AG04450 (cell line): ENCODE results near the gene IRF2BP2. TPM values are rescaled to one million over a fixed set of nuclear protein-coding genes. Genes with fewer than 3 reads are reported as not detected.

Experiments used
- CTCF ChIA-PET: fragments of 300-600, 350-600 bp; formaldehyde crosslinking; extraction: SDS; loops from one replicate; lab custom pipeline; 2022; ENCODE audit warnings: antibody characterized with exemption, inconsistent platforms; lab: Charles Lee
- POLR2A ChIA-PET: fragments of 350-600 bp; formaldehyde crosslinking; extraction: SDS; loops from one replicate; lab custom pipeline; 2021; ENCODE audit warnings: antibody characterized with exemption, inconsistent platforms; lab: Yijun Ruan, JAX
- DNase-seq: peaks from one replicate; pipeline ENCODE4 v3.0.0-alpha.2; 2011; ENCODE audit warnings: low read depth, low spot score
- H3K27ac ChIP-seq: one replicate; pipeline ENCODE4 v1.5.1; 2012; ENCODE audit warnings: low read depth, low read length, control low read depth
- H3K27me3 ChIP-seq: one replicate; pipeline ENCODE4 v1.6.0; 2012; ENCODE audit warnings: low read length; ENCODE audit not compliant: control insufficient read depth, insufficient read depth
- H3K4me3 ChIP-seq: 2 replicates; pipeline ENCODE4 v1.5.1; 2011; ENCODE audit warnings: mild to moderate bottlenecking, low read depth, low read length, control low read depth
- H3K9me3 ChIP-seq: 2 replicates; pipeline ENCODE4 v1.5.1; 2012; ENCODE audit warnings: low read length; ENCODE audit not compliant: control insufficient read depth, insufficient read depth
- polyA plus RNA-seq: library from polyadenylated mRNA; depleted of rRNA; stranded (reverse); fragments of >200 nt; gene quantifications from 2 replicates; pipeline ENCODE4 v1.2.3, GENCODE V29; 2011
- TF ChIP-seq, protein P1 (sequence below): IDR thresholded peaks from 2 replicates; pipeline ENCODE4 v1.5.1; 2011; ENCODE audit warnings: low read depth, low read length, control low read depth, inconsistent platforms

IRF2BP2 gene
- polyA plus RNA-seq, 1 experiment, result 20.3 TPM

GRCh38 chr1:234559152-234559901 lies 50.7 kb downstream of the IRF2BP2 start:
- ChIA-PET CTCF (interaction anchor here (1.2 kb wide), 1 partner anchor 9 kb away, joined by 3 read pairs; no protein-coding TSS in a partner anchor), POLR2A (no interaction called here)
- no peaks in the 10 kb centered on the region for H3K27me3 ChIP-seq
- no peaks in the 10 kb centered on the region; the same call in 1 of the 2 replicates for H3K9me3 ChIP-seq
- TF ChIP-seq, protein P1, sequence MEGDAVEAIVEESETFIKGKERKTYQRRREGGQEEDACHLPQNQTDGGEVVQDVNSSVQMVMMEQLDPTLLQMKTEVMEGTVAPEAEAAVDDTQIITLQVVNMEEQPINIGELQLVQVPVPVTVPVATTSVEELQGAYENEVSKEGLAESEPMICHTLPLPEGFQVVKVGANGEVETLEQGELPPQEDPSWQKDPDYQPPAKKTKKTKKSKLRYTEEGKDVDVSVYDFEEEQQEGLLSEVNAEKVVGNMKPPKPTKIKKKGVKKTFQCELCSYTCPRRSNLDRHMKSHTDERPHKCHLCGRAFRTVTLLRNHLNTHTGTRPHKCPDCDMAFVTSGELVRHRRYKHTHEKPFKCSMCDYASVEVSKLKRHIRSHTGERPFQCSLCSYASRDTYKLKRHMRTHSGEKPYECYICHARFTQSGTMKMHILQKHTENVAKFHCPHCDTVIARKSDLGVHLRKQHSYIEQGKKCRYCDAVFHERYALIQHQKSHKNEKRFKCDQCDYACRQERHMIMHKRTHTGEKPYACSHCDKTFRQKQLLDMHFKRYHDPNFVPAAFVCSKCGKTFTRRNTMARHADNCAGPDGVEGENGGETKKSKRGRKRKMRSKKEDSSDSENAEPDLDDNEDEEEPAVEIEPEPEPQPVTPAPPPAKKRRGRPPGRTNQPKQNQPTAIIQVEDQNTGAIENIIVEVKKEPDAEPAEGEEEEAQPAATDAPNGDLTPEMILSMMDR, result no peak
- no peak overlapping the region for H3K27ac ChIP-seq
- H3K4me3 ChIP-seq, result no peak overlapping the region
- DNase-seq, result no peak

- Histone ChIP-seq H3K9me3 (no peaks in the 10 kb centered on the region; the same call in 1 of the 2 replicates), H3K4me3 (no peak overlapping the region), H3K27ac (no peak overlapping the region), H3K27me3 (no peaks in the 10 kb centered on the region)
- ChIA-PET POLR2A (no interaction called here), CTCF (no interaction called here)
- TF ChIP-seq, protein P1, result no peak
- DNase-seq, result no peak
Observed at GRCh38 chr1:234558330-234558836, 51.6 kb downstream of the IRF2BP2 start.

DNA sequence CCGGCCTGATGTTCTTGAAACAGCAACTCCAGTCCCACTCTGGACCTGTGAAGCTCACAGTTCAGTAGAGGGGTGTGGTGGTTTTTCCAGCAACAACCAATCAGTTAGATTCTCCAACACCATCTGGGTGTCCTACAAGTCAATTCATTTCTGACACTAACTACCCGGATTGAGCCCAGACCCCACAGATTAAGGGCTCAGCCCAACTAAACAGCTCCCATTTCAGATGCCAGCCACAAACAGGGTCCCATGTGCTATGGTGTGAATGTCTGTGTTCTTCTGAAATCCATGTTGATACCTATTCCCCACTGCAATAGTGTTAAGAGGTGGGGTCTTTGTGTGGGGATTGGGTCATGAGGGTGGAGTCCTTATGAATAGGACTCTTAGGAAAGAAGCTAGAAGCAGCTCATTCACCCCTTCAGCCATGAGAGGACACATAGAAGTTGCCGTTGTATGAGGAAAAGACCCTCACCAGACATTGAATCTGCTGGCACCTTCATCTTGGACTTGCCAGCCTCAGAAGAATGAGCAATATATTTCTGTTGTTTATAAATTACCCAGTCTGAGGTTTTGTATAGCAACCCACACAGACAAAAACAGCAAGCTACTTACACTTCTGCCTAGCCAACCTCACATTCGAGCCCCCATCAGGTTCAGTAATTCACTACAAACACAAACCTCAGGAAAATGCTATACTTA lies 53.6 kb downstream of the IRF2BP2 start:
- Histone ChIP-seq H3K27me3 (no peaks in the 10 kb centered on the region), H3K9me3 (no peaks in the 10 kb centered on the region; the same call in 1 of the 2 replicates), H3K27ac (no peak overlapping the region), H3K4me3 (no peak overlapping the region)
- CTCF ChIA-PET, result no interaction called here
- TF ChIP-seq, protein P1, result no peak
- POLR2A ChIA-PET, result interaction anchor here (0.5 to 0.7 kb wide), 2 partner anchors 50 to 355 kb away, joined by 3 read pairs; no protein-coding TSS in a partner anchor
- DNase-seq, result no peak

DNA sequence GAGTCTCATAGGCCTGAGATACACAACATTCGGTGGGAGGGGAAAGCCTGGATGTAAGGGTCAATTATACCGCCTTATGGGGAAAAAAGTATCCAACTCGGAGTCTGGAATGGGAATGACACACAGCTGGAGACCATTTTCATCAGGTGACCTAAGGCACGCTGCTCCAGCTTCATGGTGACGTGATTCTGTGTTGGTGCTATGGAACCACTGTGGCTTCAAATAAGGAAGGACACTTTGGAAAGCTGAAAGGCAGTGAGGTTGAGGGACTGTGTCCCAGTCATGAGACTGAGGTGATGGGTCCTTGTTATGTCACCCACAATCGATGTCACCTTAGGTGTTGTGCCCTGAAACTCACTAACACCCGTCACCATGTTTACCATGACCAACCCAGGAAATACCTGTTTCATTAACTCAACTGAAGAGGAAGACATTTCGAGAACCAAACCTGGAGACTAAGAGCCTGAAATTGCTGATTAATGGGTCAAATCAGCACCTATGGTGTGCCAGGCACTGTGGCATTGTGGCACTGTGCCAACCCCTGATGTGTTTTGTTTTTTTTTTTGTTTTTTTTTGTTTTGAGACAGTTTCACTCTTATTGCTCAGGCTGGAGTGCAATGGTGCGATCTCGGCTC lies 54.5 kb downstream of the IRF2BP2 start:
- H3K27me3 ChIP-seq, result no peaks in the 10 kb centered on the region
- no peaks in the 10 kb centered on the region; the same call in 1 of the 2 replicates for H3K9me3 ChIP-seq
- DNase-seq, result no peak
- POLR2A ChIA-PET, result no interaction called here
- H3K4me3 ChIP-seq, result no peak overlapping the region
- CTCF ChIA-PET, result no interaction called here
- no peak overlapping the region for H3K27ac ChIP-seq
- TF ChIP-seq, protein P1, result no peak
